Naive thymus-derived CD8-positive, alpha-beta T cell (primary cell): Measurements from ENCODE around the gene XYLT1. TPM values are rescaled to one million over a fixed set of nuclear protein-coding genes. Genes with fewer than 3 reads are reported as not detected.
A peak's percentile ranks its signal among the peaks of the same experiment; 100 is the strongest.

Experiments used
- ATAC-seq, 2 donors: fragments of 150-1000 bp; cut with Tn5 transposase in 1 of 2; sonication (Bioruptor Pico), chemical (Tn5 transposase) in 1 of 2; 1 replicate in 1 of 2; 2 replicates in 1 of 2; pipeline ENCODE4 v1.10.0; 2021; ENCODE audit warnings: mild to moderate bottlenecking in 2 of 2, moderate library complexity in 2 of 2
- POLR2A ChIA-PET: fragments of 350-600 bp; sonication (Branson Sonifier 250); formaldehyde crosslinking; loops from one replicate; lab custom pipeline; 2021; ENCODE audit warnings: antibody characterized with exemption; lab: Charles Lee
- DNase-seq, 10 donors: peaks; one replicate each; pipeline versions ENCODE4 v3.0.0 to v3.0.0-alpha.2; 2020 to 2022
- H3K27ac Mint-ChIP-seq, 10 donors: one replicate each; pipeline ENCODE4 v1.8.0; 2020 to 2022; ENCODE audit warnings: mild to moderate bottlenecking in 10 of 10, mixed read lengths in 10 of 10, moderate library complexity in 4 of 10, inconsistent platforms in 1 of 10
- H3K27me3 Mint-ChIP-seq, 5 donors: one replicate each; pipeline ENCODE4 v1.8.0; 2021 to 2022; ENCODE audit warnings: mixed read lengths in 5 of 5
- H3K36me3 Mint-ChIP-seq, 3 donors: one replicate each; pipeline ENCODE4 v1.8.0; 2020 to 2022; ENCODE audit warnings: mixed read lengths in 3 of 3, mild to moderate bottlenecking in 2 of 3, inconsistent platforms in 1 of 3
- H3K4me1 Mint-ChIP-seq, 4 donors: one replicate each; pipeline ENCODE4 v1.8.0; 2021 to 2022; ENCODE audit warnings: mixed read lengths in 4 of 4
- H3K4me3 Mint-ChIP-seq, 10 donors: one replicate each; pipeline ENCODE4 v1.8.0; 2020 to 2022; ENCODE audit warnings: mild to moderate bottlenecking in 10 of 10, mixed read lengths in 10 of 10, moderate library complexity in 6 of 10, inconsistent platforms in 1 of 10
- H3K9me3 Mint-ChIP-seq, 9 donors: one replicate each; pipeline ENCODE4 v1.8.0; 2020 to 2022; ENCODE audit warnings: mixed read lengths in 9 of 9, mild to moderate bottlenecking in 3 of 9, inconsistent platforms in 1 of 9, moderate library complexity in 1 of 9
- polyA plus RNA-seq, 3 donors: library from polyadenylated mRNA; unstranded; fragments of 300-500 nt; fragmentation: Illumina TruSeq; gene quantifications; one replicate each; pipeline ENCODE4 v1.2.3, GENCODE V29; 2021
- total RNA-seq, 8 experiments: library from RNA in 2 of 8; stranded (reverse) in 2 of 8; gene quantifications; one replicate each; pipeline ENCODE4 v1.2.3 and lab custom pipeline; 2021 to 2026

XYLT1 gene
- total and polyA plus RNA-seq, 5 experiments from 2014 or later = 0.44 to 50.7 (median 1.4) TPM

DNA sequence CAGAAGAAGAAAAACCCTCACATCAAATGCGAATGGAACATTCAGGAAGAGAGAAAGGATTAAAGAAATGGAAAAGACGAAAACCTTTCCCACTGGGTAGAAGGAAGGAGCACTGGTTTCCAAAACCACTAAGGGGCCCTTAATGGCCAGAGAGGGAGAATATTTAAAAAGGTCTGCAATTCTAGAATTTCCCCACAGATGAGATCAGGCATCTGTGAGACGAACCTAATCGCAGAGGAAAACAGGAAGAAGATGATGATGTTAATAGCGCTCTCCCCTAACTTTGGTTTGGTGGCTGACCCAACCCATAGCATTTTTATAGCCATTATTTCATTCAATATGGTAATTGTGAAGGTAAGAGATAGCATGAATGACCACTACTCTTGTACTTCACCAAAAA lies 32.8 kb downstream of the XYLT1 start:
- H3K4me1 Mint-ChIP-seq = peaks cover 21 to 70% (median 37%) of the 10 kb centered on the region in 4 donors
- H3K27me3 Mint-ChIP-seq = no peaks in the 10 kb centered on the region
- no peaks in the 10 kb centered on the region for H3K36me3 Mint-ChIP-seq
- no peaks in the 10 kb centered on the region for H3K9me3 Mint-ChIP-seq
- H3K27ac Mint-ChIP-seq = peak overlapping the region in 2 of 10 donors; percentile 5 to 29
- no peak for ATAC-seq
- DNase-seq = no peak
- no peak overlapping the region for H3K4me3 Mint-ChIP-seq
- POLR2A ChIA-PET = no interaction called here

DNA sequence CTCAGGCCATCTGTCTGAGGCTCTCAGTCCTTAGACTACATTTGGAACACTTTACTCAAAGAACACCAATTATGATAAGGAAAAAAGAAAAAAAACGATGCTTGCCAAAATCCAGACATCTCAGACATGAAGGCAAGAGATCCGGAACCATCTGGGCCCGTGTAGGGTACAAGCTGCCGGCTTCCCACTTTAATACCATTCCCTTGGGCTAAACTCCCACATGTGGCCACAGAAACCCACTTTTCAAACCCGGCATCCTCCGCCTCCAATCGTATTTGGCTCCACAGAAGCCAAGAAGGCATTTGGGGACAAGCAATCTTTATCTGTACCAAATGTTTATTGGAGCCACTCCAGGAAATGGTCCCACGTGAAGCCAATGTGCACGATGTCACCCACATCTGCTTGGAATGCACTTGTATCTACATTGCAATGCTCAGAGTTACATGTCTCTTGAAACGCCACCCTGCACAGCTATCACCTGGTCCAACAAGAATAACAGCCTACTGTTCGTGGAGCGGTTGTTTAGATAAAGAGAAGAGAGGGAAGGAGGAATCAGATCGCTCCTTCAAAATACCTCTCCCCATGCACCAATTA lies 33.5 kb downstream of the XYLT1 start:
- POLR2A ChIA-PET = no interaction called here
- no peak overlapping the region for H3K4me3 Mint-ChIP-seq
- H3K36me3 Mint-ChIP-seq = peaks cover 0 to 4% (median 0%) of the 10 kb centered on the region in 3 donors
- H3K27me3 Mint-ChIP-seq = no peaks in the 10 kb centered on the region
- peak overlapping the region in 2 of 10 donors; percentile 5 to 29 for H3K27ac Mint-ChIP-seq
- DNase-seq (no peak), ATAC-seq (no peak)
- H3K9me3 Mint-ChIP-seq = no peaks in the 10 kb centered on the region
- H3K4me1 Mint-ChIP-seq = peaks cover 21 to 78% (median 42%) of the 10 kb centered on the region in 4 donors

DNA sequence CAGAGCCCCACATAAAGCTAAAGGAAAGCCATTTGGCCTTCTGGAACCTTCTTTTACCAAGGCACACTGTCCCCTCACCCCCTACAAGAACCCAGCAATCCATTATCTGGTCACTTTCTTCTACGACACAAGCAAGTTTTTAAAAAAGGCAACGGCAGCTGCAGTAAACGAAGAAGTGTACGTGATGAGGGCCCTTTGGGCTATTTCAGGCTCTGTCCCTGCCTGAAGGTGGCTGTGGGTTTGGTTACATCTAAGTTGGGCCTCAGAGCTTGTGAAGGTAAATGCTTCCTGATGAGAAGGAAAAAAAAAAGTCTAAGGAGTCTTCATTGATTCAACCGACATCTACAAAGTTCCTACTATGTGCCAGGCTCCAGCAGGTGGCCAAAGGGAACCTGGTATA lies 35.4 kb downstream of the XYLT1 start:
- no peak for DNase-seq
- H3K9me3 Mint-ChIP-seq = no peaks in the 10 kb centered on the region
- no peaks in the 10 kb centered on the region for H3K27me3 Mint-ChIP-seq
- no peak overlapping the region for H3K4me3 Mint-ChIP-seq
- H3K36me3 Mint-ChIP-seq = peaks cover 0 to 4% (median 2%) of the 10 kb centered on the region in 3 donors
- no peak for ATAC-seq
- H3K4me1 Mint-ChIP-seq = peaks cover 25 to 84% (median 45%) of the 10 kb centered on the region in 4 donors
- H3K27ac Mint-ChIP-seq = no peak overlapping the region
- POLR2A ChIA-PET = no interaction called here

DNA sequence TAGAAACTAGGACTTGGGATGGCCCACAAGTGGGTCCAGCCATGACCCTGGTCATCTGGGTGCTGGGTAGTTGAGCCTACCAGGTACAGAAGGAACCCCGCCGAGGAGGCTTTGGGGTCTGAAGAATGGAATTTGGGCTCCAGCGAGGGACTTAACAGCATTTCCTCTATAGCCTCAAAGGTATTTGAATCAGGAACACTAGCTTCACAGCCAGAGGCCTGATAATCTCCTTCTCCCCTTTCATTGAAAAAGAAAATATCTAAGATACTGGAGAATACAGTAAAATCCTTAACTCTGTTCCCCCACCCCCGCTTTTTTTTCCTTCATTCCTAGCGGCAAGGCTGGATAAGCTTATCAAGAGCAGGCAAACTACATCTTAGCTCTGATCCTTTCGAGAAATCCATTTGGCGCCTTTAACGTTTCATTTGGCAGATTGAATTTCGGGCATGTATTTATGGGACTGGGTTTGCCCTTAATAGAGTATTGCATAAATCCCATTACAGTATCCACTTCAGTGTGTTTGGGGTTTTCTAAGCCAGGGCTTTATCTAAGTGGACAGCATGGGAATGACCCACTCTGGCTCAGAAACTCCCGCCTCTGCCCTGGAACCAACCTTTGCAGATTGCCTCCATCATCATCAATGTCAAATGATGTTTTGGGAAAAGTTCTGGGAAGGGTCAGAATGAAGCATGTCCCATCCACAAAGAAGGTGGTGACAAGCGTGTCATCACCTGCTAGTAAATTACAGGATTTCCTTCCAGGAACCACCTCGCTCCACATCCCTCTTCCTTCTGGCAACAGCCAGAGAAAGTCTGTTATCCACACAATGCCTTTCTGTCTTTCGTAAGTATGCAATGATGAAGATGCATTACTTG lies 36.9 kb downstream of the XYLT1 start:
- POLR2A ChIA-PET = interaction anchor here (1.1 to 1.2 kb wide), 2 partner anchors 16 to 123 kb away, joined by 3 read pairs; no protein-coding TSS in a partner anchor
- H3K36me3 Mint-ChIP-seq = peaks cover 2 to 4% (median 2%) of the 10 kb centered on the region in 3 donors

DNA sequence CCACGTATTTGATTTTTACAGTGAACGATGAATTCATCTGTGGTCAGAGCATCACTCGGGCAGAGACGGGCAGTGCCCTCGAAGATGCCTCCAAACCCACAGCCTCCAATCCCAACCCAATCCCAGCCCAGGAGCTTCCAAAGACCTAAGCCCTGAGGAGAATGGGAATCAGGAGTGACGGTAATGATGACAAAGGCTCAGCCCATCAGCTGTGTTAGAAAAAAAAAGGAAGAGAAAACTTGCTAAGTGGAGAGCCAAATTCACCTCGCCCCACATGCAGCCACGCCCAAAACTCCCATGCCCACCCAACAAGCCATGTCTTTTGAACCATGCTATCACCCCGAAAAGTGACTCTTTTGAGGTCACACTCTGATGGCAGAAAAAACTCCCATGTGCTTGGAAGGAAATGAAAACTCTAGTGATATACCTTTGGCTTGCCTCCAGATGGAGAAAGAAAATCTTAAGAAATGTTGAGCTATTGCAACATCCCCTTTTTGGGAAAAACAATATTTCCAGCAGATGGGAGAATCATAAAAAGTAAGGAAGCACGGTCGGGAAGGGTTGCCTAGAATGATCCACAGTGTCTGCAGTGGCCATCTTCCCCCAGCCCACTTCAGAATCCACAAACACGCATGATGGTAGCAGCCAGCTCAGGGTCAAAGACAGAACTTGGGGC lies 37.7 kb downstream of the XYLT1 start:
- no peak for DNase-seq
- no peaks in the 10 kb centered on the region for H3K9me3 Mint-ChIP-seq
- no peaks in the 10 kb centered on the region for H3K27me3 Mint-ChIP-seq
- peaks cover 16 to 63% (median 24%) of the 10 kb centered on the region in 4 donors for H3K4me1 Mint-ChIP-seq
- no peak for ATAC-seq
- POLR2A ChIA-PET = interaction anchor here (1.1 to 1.2 kb wide), 2 partner anchors 16 to 122 kb away, joined by 3 read pairs; no protein-coding TSS in a partner anchor
- no peak overlapping the region for H3K4me3 Mint-ChIP-seq
- H3K27ac Mint-ChIP-seq = peak overlapping the region in 1 of 10 donors; percentile 56
- peaks cover 4 to 5% (median 4%) of the 10 kb centered on the region in 3 donors for H3K36me3 Mint-ChIP-seq

More for the DNA sequence above, 36.9 kb downstream of the XYLT1 start:
- no peak overlapping the region for H3K4me3 Mint-ChIP-seq
- no peaks in the 10 kb centered on the region for H3K27me3 Mint-ChIP-seq
- no peak for ATAC-seq
- peaks cover 21 to 71% (median 32%) of the 10 kb centered on the region in 4 donors for H3K4me1 Mint-ChIP-seq
- H3K27ac Mint-ChIP-seq = peak overlapping the region in 1 of 10 donors; percentile 56
- no peaks in the 10 kb centered on the region for H3K9me3 Mint-ChIP-seq
- no peak for DNase-seq

DNA sequence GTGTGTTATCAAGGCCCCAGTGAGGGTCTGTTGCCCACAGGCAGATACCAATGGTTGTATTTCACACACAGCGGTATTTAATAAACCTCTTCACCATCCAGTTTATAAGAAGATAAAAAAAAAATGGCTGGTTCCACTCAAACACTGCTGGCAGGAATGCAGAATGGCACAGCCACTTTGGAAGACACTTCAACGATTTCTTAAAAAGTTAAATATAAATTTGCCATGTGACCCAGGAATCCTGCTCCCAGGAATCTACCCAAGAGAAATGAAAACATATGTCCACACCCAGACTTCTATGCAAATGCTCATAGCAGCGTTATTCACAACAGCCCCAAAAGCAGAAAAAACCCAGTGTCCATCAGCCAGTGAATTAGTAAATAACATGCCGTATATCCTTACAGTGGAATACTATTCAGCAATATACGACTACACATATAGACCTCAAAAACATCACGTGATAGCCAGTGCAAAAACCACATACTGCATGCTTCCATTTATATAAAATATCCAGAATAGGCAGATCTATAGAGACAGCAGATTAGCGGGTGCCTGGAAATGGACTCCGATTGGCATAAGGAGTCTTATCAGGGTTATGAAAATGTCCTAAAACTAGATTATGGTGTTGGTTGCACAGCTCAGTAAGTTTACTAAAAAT lies 38.7 kb downstream of the XYLT1 start:
- DNase-seq = no peak
- peaks cover 4 to 5% (median 4%) of the 10 kb centered on the region in 3 donors for H3K36me3 Mint-ChIP-seq
- no peaks in the 10 kb centered on the region for H3K9me3 Mint-ChIP-seq
- no peak for ATAC-seq
- POLR2A ChIA-PET = interaction anchor here (0.5 kb wide), 1 partner anchor 10 kb away, joined by 3 read pairs; no protein-coding TSS in a partner anchor
- peaks cover 13 to 59% (median 20%) of the 10 kb centered on the region in 4 donors for H3K4me1 Mint-ChIP-seq
- peak overlapping the region in 1 of 10 donors; percentile 9 for H3K27ac Mint-ChIP-seq
- no peaks in the 10 kb centered on the region for H3K27me3 Mint-ChIP-seq
- no peak overlapping the region for H3K4me3 Mint-ChIP-seq

DNA sequence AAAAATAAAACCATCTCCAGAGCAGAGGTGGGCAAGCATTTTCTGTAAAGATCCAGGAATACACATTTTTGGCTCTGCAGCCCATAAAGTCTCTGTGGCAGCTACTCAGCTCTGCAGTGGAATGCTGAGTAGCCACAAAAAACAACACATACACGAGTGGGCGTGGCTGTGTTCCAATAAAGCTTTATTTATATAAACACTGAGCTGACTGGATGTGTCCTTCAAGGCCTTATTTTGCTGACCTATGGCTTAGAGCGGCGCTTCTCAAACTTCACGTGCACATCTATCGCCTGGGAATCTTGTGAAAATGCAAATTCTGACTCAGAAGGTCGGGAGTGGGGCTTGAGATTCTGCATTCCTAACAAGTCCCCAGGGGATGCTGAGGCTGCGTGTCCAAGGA lies 39.7 kb downstream of the XYLT1 start:
- peaks cover 16 to 54% (median 21%) of the 10 kb centered on the region in 4 donors for H3K4me1 Mint-ChIP-seq
- DNase-seq (no peak), ATAC-seq (no peak)
- POLR2A ChIA-PET = no interaction called here
- H3K9me3 Mint-ChIP-seq = no peaks in the 10 kb centered on the region
- H3K4me3 Mint-ChIP-seq = no peak overlapping the region
- no peaks in the 10 kb centered on the region for H3K27me3 Mint-ChIP-seq
- peaks cover 4 to 7% (median 5%) of the 10 kb centered on the region in 3 donors for H3K36me3 Mint-ChIP-seq
- H3K27ac Mint-ChIP-seq = no peak overlapping the region

DNA sequence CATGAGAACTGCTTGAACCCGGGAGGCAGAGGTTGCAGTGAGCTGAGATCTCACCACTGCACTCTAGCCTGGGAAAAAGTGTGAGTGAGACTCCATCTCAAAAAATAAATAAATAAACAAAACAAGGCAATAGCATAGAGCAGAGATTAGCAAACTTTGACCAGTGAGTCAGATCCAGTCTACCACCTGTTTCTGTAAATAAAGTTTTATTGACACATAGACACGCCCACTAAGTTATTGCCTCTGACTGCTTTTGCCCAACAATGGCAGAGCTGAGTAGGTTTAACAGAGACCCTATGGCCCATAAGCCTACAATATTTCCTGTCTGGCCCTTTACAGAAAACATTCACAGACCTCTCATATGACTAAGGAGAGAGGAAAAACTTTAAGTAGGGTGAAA lies 44.3 kb downstream of the XYLT1 start:
- no peak for DNase-seq
- H3K4me1 Mint-ChIP-seq = peaks cover 15 to 39% (median 27%) of the 10 kb centered on the region in 4 donors
- no peak for ATAC-seq
- peaks cover 0 to 7% (median 3%) of the 10 kb centered on the region in 3 donors for H3K36me3 Mint-ChIP-seq
- H3K27me3 Mint-ChIP-seq = no peaks in the 10 kb centered on the region
- POLR2A ChIA-PET = no interaction called here
- H3K4me3 Mint-ChIP-seq = no peak overlapping the region
- H3K27ac Mint-ChIP-seq = peak overlapping the region in 3 of 10 donors; percentile 1 to 50 (median 34)
- no peaks in the 10 kb centered on the region for H3K9me3 Mint-ChIP-seq

DNA sequence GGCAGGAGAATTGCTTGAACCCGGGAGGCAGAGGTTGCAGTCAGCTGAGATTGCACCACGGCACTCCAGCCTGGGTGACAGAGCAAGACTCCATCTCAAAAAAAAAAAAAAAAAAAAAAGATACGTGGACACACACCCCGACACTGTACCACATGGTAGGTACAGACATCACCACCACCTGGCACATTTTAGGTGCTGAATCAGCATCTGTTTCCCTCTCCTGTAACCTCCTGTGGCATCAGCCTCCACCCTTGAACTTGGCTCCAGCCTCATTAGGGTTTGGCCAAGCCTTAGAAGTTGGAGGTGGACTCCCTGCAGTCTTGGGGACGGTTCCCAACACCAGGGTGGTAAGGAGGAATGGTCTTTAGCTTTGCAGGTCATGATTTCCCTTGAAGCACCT lies 46.0 kb downstream of the XYLT1 start:
- Mint-ChIP-seq H3K4me3 (peak overlapping the region in 1 of 10 donors; percentile 29), H3K36me3 (peaks cover 0 to 7% (median 3%) of the 10 kb centered on the region in 3 donors), H3K27me3 (no peaks in the 10 kb centered on the region), H3K9me3 (no peaks in the 10 kb centered on the region), H3K4me1 (peaks cover 15 to 36% (median 25%) of the 10 kb centered on the region in 4 donors), H3K27ac (peak overlapping the region in 3 of 10 donors; percentile 2 to 46 (median 40))
- no peak for DNase-seq
- ATAC-seq = no peak
- POLR2A ChIA-PET = interaction anchor here (1.1 kb wide), 1 partner anchor 196 kb away, joined by 3 read pairs; no protein-coding TSS in a partner anchor

DNA sequence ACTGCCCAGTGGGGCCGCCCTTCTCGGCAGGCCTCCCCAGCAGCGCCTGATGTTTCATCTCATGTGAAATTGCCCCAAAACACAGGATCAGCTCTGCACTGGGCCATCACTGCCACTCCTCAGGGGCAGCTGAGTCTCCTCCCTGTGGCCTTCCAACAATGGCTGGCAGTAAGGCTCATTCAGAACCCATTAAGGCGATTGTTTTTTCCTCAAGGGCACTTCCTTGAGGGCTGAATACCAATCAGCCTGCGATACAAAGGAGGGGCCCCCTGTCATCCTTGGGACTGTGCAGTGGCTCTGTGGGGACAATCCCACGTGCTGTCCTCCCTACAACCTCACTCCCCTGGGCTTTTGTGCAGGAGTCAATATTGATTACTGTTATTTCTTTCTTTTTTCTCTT lies 47.5 kb downstream of the XYLT1 start:
- ATAC-seq (no peak), DNase-seq (no peak)
- Mint-ChIP-seq H3K4me3 (no peak overlapping the region), H3K27me3 (no peaks in the 10 kb centered on the region), H3K4me1 (peaks cover 15 to 34% (median 23%) of the 10 kb centered on the region in 4 donors), H3K27ac (peak overlapping the region in 2 of 10 donors; percentile 48 to 68), H3K9me3 (no peaks in the 10 kb centered on the region), H3K36me3 (peaks cover 0 to 4% (median 0%) of the 10 kb centered on the region in 3 donors)
- POLR2A ChIA-PET = interaction anchor here (0.7 kb wide), 1 partner anchor 53 kb away, joined by 3 read pairs; no protein-coding TSS in a partner anchor

DNA sequence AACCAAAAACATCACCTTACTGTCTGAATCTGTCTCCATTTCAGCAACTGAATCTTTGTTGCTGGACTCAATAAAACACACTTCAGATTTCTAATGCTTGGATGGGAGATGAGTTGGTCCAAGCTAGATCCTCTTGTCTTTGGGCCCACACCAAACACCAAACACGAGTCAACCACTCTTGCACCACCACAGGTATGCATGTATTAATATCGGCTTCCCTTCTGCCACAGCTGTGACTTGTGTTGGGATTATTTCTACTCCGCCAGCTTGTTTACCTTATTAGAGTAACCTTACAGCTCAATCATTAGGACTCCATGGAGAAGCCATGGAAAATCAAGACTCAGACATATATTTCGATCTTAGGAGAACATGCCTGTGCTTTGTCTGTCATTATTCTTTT lies 49.9 kb downstream of the XYLT1 start:
- H3K27me3 Mint-ChIP-seq = no peaks in the 10 kb centered on the region
- H3K36me3 Mint-ChIP-seq = no peaks in the 10 kb centered on the region
- POLR2A ChIA-PET = interaction anchor here (1.8 kb wide), 1 partner anchor 52 kb away, joined by 5 read pairs; no protein-coding TSS in a partner anchor
- H3K4me1 Mint-ChIP-seq = peaks cover 17 to 47% (median 43%) of the 10 kb centered on the region in 4 donors
- DNase-seq (no peak), ATAC-seq (no peak)
- H3K27ac Mint-ChIP-seq = peak overlapping the region in 1 of 10 donors; percentile 66
- no peak overlapping the region for H3K4me3 Mint-ChIP-seq
- H3K9me3 Mint-ChIP-seq = no peaks in the 10 kb centered on the region

DNA sequence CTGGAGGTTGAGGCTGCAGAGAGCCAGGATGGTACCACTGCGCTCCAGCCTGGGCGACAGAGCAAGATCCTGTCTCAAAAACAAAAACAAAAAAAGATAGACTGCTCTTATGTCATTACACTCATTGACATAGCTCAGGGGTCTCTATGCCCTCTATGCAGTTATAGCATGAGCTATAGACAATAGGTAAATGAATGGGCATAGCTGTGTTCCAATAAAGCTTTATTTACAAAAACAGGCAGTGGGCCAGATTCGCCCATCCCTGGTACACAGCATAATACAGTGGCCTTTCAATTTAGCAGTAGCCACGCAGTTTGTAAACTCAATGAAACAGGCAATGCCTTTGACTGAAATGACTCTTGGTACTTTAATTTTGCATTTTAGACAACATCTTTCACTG lies 51.5 kb downstream of the XYLT1 start:
- Mint-ChIP-seq H3K4me1 (peaks cover 16 to 53% (median 45%) of the 10 kb centered on the region in 4 donors), H3K9me3 (no peaks in the 10 kb centered on the region), H3K27ac (peak overlapping the region in 4 of 10 donors; percentile 38 to 79 (median 66)), H3K27me3 (no peaks in the 10 kb centered on the region), H3K4me3 (no peak overlapping the region), H3K36me3 (no peaks in the 10 kb centered on the region)
- DNase-seq = no peak
- POLR2A ChIA-PET = no interaction called here
- no peak for ATAC-seq
